Measurements from ENCODE around the gene PARP12.

PARP12 gene

GRCh38 chr7:140057143-140057535 is 5.6 kb downstream of the PARP12 start:
- no peak overlapping the region for H3K27ac ChIP-seq
- no peaks in the 10 kb centered on the region for H3K27me3 ChIP-seq (replicated peaks)
- in situ Hi-C loops (cut with HindIII; ENCODE audit: low pct_ligation_motif_present, low sequenced_read_pairs): no loop called here
- H3K36me3 ChIP-seq (replicated peaks): peaks cover 2% of the 10 kb centered on the region
- TF ChIP-seq, protein P1, sequence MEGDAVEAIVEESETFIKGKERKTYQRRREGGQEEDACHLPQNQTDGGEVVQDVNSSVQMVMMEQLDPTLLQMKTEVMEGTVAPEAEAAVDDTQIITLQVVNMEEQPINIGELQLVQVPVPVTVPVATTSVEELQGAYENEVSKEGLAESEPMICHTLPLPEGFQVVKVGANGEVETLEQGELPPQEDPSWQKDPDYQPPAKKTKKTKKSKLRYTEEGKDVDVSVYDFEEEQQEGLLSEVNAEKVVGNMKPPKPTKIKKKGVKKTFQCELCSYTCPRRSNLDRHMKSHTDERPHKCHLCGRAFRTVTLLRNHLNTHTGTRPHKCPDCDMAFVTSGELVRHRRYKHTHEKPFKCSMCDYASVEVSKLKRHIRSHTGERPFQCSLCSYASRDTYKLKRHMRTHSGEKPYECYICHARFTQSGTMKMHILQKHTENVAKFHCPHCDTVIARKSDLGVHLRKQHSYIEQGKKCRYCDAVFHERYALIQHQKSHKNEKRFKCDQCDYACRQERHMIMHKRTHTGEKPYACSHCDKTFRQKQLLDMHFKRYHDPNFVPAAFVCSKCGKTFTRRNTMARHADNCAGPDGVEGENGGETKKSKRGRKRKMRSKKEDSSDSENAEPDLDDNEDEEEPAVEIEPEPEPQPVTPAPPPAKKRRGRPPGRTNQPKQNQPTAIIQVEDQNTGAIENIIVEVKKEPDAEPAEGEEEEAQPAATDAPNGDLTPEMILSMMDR (IDR thresholded peaks at IDR 0.05; ENCODE audit: low read depth, low read length, missing control alignments): no peak
- H3K4me3 ChIP-seq (ENCODE audit: low read depth, low read length): no peak overlapping the region
- DNase-seq: no peak

DNA sequence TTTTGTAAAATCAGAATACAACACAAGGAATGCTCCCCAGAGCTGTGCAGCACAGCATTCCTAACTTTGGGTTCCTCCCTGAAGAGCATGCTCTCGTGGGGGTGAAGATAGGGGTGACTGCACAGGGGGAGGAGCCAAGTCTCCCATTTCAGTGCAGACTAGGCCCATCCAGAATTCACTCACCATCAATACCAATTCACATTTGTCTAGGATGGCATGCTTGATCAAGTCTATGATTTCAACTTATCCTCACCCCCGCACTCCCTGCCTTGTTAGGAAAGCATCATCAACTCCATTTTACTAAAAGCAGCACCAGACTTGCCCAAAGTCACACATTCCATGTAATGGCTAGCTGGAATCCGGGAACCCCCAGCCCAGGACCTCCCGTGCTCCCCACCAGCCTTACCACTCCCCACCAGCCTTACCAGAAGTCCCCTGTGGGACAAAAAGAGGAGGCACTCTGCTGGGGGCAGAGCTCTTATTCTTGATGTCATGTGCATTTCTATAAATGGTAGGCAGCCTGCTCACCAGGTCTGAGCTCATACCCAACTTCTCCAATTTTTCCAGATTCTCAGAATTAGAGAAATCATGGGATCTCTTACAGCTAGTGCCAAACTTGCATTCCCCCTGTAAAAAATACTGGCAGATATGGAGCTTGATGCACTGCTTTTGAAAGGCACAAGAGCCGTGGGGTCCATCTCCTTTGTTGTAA is 6.2 kb downstream of the PARP12 start:
- Histone ChIP-seq H3K27ac (no peak overlapping the region), H3K27me3 (replicated peaks) (no peaks in the 10 kb centered on the region), H3K4me3 (ENCODE audit: low read depth, low read length) (no peak overlapping the region), H3K36me3 (replicated peaks) (peaks cover 2% of the 10 kb centered on the region)
- TF ChIP-seq, protein P1 (IDR thresholded peaks at IDR 0.05; ENCODE audit: low read depth, low read length, missing control alignments): no peak
- DNase-seq: no peak
- in situ Hi-C loops (cut with HindIII; ENCODE audit: low pct_ligation_motif_present, low sequenced_read_pairs): no loop called here

DNA sequence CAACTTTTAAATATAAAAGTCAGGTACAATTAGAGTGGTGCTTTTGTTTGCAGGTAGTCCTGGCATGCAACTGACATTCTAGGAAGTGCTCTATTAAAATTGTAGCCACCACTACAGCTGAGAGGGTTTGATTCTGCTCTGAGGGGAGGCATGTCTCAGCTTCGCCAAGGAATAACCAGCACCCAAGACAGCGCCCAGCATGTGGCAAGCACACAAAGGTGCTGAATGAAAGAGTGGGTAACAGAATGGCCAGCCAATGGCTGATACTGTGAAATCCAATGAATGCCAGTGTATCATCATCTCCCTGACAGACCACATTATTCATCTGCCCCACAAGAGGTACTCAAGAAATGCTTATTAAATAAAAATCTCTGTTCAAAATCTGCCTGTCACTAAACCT is 6.9 kb downstream of the PARP12 start:
- Histone ChIP-seq H3K4me3 (ENCODE audit: low read depth, low read length) (no peak overlapping the region), H3K36me3 (replicated peaks) (peaks cover 2% of the 10 kb centered on the region), H3K27ac (no peak overlapping the region), H3K27me3 (replicated peaks) (no peaks in the 10 kb centered on the region)
- TF ChIP-seq, protein P1 (IDR thresholded peaks at IDR 0.05; ENCODE audit: low read depth, low read length, missing control alignments): no peak
- in situ Hi-C loops (cut with HindIII; ENCODE audit: low pct_ligation_motif_present, low sequenced_read_pairs): no loop called here
- no peak for DNase-seq

- no peak for DNase-seq
- Histone ChIP-seq H3K27ac (no peak overlapping the region), H3K36me3 (replicated peaks) (peaks cover 2% of the 10 kb centered on the region), H3K4me3 (ENCODE audit: low read depth, low read length) (no peak overlapping the region), H3K27me3 (replicated peaks) (no peaks in the 10 kb centered on the region)
- TF ChIP-seq, protein P1 (IDR thresholded peaks at IDR 0.05; ENCODE audit: low read depth, low read length, missing control alignments): no peak
- in situ Hi-C loops (cut with HindIII; ENCODE audit: low pct_ligation_motif_present, low sequenced_read_pairs): no loop called here
Measured at GRCh38 chr7:140054751-140055150, 8.0 kb downstream of the PARP12 start.

DNA sequence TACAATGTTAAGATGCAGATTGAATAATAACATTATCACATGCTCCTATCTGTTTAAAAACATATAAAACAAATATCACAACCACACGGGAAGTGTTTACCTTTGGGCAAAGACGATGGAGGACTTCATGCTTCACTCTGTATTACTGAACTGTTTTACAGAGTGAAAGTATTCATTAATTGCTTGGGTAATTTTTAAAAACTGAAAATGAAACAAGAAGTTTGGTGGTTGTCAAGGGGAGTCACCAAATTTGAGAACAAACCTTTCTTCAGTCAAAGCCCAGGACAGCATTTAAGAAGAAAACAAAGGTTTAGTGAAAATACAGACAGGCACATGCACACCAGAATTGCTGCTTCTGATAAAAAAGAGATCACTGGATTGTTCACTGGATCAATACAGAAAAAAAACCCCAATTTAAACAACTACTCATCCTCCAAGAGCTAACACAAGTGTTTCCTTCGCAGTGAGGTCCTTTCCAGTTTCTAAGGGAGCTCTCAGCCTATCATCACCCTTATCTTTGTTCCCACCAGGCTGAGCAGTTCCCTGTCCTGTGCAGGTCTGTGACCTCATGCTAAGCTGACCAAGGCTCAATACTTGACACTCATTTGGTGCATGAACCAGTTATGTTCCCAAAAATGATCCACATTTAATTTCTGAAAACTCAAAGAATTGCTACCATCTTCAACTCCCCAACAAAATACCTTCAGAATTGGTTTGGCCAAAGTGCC is 8.8 kb downstream of the PARP12 start:
- Histone ChIP-seq H3K4me3 (ENCODE audit: low read depth, low read length) (no peak overlapping the region), H3K27ac (no peak overlapping the region), H3K27me3 (replicated peaks) (no peaks in the 10 kb centered on the region), H3K36me3 (replicated peaks) (peaks cover 2% of the 10 kb centered on the region)
- in situ Hi-C loops (cut with HindIII; ENCODE audit: low pct_ligation_motif_present, low sequenced_read_pairs): no loop called here
- TF ChIP-seq, protein P1 (IDR thresholded peaks at IDR 0.05; ENCODE audit: low read depth, low read length, missing control alignments): no peak
- DNase-seq: no peak

Measured in brain microvascular endothelial cell (primary cell).